GM18502 (cell line): ENCODE results near the gene PACS1.

Source experiments
- ATAC-seq: cut with Tn5 transposase; IDR thresholded peaks from one replicate; pipeline ENCODE4 v1.9.1; 2021; ENCODE audit warnings: mild to moderate bottlenecking; ENCODE audit not compliant: unreplicated experiment, poor library complexity

Gene PACS1

DNA sequence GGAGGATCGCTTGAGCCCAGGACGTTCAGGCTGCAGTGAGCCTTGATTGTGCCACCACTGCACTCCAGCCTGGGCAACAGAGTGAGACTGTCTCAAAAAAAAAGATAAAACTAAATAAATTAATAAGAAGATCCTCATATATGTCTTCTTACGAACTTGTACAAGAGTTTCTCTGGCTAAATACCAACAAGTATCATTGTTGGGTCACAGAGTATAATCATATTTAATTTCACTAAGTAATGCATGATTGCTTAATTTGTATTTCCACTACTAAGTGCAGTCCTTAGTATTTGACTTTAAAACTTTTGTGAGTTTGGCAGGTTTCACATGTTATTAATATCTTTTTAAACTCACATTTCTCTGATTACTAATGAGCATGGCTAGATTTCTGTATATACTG is 60.9 kb downstream of the PACS1 start:
- no peak for ATAC-seq

DNA sequence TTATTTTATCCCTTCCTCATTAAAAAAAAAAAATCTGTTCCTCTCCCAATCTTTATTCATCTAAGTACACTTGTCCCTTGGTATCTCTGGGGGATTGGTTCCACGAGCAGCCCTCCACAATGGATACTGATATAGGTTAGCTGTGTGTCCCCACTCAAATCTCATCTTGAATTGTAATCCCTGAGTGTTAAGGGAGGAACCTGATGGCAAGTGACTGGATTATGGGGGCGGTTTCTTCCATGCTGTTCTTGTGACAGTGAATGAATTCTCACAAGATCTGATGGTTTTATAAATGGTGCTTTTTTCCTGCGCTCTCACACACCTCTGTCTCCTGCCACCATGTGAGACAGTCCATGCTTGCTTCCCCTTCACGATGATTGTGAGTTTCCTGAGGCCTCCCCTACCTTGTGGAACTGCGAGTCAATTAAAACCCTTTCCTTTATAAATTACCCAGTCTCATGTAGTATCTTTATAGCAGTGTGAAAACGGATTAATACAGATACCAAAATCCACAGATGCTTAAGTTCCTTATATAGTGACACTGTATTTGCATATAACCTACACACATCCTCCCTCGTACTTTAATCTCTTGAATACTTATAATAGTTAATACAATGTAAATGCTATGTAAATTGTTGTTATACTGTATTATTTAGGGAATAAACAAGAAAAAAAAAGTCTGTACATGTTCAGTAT is 62.0 kb downstream of the PACS1 start:
- no peak for ATAC-seq

GRCh38 chr11:66133216-66133775 is 63.2 kb downstream of the PACS1 start:
- no peak for ATAC-seq

- no peak for ATAC-seq
These were observed 66.7 kb downstream of the PACS1 start for GRCh38 chr11:66136752-66137123.

DNA sequence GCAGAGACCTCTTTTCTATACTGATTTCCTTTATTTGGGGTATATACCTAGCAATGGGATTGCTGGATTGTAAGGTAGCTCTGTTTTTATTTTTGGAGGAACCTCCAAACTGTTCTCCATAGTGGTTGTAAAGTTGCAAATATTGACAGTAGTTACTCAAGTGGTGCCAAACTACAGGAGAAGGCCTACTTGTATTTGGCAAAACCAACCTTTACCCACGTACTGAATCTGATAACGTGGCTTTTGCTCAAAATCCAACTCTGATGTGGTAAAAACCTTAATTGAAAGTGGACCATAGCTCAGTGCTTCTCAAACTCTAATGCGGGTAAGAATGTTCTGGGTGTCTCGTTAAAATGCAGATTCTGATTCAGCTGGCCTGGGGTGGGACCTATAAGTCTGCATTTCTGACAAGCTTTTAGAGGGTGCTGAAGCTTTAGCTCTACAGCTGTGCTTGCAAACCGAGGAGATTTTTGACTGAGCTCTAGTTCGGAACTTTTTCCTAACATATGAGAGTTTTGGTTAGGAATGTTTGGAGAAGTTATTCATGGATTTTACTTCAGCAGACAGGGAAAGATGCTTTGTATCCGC is 69.8 kb downstream of the PACS1 start:
- ATAC-seq: no peak

DNA sequence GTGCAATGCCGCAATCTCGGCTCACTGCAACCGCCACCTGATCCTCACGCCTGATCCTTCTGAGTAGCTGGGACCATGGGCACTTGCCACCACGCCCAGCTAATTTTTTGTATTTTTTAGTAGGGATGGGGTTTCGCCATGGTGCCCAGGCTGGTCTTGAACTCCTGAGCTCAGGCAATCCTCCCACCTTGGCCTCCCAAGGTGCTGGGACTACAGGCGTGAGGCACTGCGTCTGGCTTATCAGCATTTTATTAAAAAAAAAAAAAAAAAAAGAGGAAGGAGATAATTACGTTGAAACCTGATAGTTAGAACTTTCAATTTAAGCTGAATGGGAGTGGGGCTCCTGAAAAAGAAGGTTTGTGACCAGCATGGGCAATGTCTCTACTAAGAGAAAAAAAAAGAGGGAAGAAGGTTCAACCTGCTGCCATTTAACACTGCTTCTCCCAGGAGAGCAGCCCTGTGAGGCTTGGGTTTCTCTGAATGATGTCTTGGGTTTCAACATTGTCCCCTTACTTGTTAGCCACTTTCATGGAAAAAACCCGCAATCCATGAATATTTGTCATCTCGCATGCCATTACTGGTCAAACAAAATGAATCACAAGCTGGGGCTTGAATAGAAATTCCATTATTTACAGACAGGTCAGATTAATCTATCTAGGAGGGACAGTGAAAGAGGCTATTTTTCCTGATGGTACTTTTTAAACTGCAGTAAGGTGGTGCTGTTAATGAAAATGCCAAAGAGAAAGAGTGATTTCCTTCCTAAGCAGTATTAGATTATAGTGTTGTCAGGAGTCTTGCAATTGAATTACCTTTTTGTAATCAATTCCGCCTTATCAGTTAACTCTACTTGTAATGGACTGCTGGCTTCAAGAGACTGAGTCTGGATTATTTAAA is 72.5 kb downstream of the PACS1 start:
- no peak for ATAC-seq

DNA sequence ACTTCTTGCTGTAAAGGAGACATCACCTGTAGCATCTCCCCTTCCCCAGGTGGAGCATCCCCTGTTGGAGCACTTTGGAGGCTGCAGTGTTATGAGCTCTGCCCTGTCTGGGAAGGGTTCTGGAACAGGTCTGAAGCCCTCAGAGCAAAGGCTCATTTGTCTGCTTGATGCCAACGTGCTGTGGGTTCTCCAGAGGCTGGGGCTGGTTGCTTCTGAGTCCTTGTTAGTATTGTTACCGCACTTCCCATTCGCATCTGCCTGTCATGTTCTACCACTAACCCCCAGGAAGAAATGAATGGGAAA is 73.1 kb downstream of the PACS1 start:
- no peak for ATAC-seq

DNA sequence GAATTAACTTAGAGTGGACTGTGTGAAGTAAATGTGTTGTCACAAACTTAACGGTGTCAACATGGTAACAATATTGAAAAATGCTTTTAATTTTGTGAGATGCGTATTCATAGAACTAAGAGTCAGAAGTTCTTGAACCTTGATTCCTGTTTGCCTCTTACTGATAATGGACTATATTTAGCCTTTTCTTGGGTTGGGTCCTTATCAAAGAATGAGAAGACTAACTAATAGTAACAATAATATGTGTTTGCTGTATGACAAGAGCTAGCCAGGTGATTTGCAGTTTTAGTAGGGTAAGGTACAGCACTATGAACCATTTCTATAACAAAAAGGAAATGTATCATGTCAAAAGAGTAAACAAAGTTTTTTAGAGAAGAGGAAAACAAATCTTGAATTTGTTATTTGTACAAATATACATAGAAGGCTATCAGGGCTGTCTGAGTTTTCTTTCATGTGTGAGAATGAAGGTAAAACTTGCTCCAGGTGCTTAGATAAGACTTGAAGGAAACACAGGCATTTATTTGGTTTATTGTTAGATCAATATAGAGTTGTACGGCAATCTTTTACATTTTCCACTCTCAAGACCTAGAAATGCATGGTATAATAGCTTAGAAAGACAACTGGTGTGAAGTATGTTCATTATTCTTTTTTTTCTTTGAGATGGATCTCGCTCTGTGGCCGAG is 74.1 kb downstream of the PACS1 start:
- no peak for ATAC-seq

GRCh38 chr11:66146074-66146473 is 76.0 kb downstream of the PACS1 start:
- ATAC-seq: no peak

DNA sequence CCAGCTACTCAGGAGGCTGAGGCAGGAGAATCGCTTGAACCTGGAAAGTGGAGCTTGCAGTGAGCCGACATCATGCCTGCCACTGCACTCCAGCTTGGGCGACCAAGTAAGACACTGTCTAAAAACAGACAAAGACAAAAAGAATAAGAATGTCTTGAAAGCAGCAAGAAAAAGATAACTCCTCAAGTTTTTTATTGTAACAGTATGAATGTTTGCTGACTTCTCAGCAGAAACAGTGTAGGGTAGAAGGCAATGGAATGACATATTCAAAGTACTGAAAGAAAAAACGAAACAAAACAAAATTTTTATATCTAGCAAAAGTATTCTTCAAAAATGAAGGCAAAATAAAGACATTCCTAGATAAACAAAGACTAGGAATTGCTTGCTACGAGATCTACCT is 76.9 kb downstream of the PACS1 start:
- ATAC-seq: no peak

DNA sequence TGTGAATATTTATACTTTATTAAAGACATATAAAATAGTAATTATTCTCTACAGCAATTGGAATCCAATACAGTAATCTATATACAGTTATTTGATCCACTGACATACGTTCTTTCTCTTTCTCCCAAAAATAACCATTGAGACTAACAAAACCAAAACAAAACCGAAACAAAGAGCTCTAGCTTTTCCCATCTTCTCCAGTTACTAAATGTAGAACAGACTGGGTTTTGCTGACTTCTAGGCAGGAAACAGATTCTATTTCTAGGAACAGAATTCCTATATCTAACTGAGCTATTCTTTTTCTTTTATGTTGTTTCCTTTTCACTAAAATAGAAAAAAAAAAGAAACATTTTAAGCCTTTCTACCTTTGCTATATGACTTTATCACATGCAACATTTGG is 80.1 kb downstream of the PACS1 start:
- ATAC-seq: no peak

DNA sequence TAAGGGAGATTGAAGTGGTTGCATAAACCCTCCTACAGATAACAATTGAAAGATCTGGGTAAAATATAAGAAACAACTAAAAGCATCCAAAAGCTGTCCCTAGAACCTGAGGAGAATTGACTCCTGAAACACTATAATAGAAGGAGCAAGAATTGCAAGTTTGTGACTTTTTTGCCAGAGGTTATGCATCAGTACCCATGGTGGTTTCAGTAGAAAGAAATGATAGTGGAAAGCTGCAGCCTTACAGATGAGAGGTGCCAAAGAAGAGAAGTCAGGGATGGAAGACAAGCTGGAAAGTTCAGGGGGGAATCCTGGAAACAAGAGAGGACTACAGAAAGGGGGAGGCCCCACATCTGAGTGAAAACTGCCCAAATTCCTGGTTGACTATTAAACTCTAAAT is 80.7 kb downstream of the PACS1 start:
- no peak for ATAC-seq

- no peak for ATAC-seq
These were observed 81.2 kb downstream of the PACS1 start for GRCh38 chr11:66151273-66151672.

DNA sequence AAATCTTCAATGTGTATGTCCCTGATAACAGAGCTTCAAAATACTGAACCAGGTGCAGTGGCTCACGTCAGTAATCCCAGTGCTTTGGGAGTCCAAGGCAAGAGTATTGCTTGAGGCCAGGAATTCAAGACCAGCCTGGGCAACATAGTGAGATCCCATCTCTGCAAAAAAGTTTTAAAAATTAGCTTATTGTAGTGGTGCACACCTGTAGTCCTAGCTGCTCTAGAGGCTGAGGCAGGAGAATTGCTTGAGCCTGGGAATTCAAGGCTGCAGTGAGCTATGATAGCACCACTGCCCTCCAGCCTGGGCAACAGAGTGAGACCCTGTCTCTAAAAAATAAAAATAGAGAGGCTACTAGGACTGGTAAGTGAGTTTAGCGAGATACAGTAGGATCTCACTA is 84.0 kb downstream of the PACS1 start:
- no peak for ATAC-seq

- no peak for ATAC-seq
These were observed 85.5 kb downstream of the PACS1 start for GRCh38 chr11:66155387-66156073.

- ATAC-seq: no peak
These were observed 87.3 kb downstream of the PACS1 start for GRCh38 chr11:66157182-66157864.

- ATAC-seq: no peak
These were observed 88.1 kb downstream of the PACS1 start for GRCh38 chr11:66158156-66158555.

GRCh38 chr11:66159324-66159984 is 89.4 kb downstream of the PACS1 start:
- ATAC-seq: no peak

GRCh38 chr11:66160709-66161108 is 90.6 kb downstream of the PACS1 start:
- no peak for ATAC-seq
